ENCODE results near the gene ZBTB4.

ZBTB4 gene

GRCh38 chr17:7479213-7480088 lies at the start of gene ZBTB4:
Gene ZBTB4, minus strand, starts transcription at chr17:7479631. Its CDS starts 12,830 bp downstream, at chr17:7466801.
- DNase-seq, result peak; percentile 50

- no peak for DNase-seq
Observed at GRCh38 chr17:7528842-7529241, 49.4 kb upstream of the ZBTB4 start.

DNA sequence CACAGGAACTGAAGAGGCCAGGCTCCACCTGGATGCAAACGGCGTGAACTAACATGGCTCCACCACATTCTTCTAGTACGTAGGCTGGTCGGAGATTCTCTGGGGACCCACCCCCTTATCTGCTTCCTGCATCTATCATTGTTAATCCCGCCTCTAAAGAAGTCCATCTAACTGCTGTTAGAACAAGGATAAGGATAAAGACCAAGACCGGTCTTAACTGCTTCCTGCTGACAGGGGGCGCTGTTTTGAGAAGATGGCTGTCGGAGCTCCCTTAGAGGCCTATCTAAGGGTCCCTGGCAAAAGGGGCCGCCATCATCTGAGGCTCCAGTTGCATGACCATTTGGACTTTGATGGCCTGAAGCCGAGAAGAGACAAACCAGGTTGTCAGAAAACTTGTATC lies 43.6 kb upstream of the ZBTB4 start:
- peak; percentile 23 for DNase-seq

DNA sequence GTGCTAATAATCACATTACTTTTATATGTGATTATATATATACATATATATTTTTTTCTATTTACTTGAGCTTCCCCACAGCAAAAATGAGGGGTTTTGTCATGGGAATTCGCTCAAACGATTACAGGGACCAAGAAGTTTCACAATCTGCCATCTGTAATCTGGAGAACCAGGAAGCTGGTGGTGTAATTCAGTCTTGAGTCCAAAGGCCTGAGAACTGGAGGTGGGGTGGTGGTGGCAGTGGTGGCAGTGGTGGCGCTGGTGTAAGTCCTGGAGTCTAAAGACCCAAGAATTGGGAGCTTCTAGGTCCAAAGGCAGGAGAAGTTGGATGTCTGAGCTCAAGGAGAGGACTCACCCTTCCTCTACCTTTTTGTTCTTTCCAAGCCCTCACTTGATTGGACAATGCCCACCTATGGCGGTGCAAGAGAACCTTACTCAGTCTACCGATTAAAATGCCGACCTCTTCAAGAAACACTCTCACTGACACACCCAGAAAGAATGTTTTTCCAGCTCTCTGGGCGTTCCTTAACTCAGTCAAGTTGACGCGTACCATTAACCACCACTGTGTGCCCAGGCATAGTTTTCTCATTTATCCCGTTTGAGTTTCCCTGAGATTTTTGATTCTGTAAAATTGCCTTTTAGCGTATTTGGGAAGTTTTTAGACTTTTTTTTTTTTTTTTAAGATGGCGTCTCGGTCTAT lies 36.6 kb upstream of the ZBTB4 start:
- no peak for DNase-seq

GRCh38 chr17:7513850-7514419 lies 34.5 kb upstream of the ZBTB4 start:
- DNase-seq, result no peak

- DNase-seq, result no peak
Observed at GRCh38 chr17:7512824-7513540, 33.6 kb upstream of the ZBTB4 start.

- no peak for DNase-seq
Observed at GRCh38 chr17:7512105-7512504, 32.7 kb upstream of the ZBTB4 start.

- no peak for DNase-seq
Observed at GRCh38 chr17:7511108-7511507, 31.7 kb upstream of the ZBTB4 start.

DNA sequence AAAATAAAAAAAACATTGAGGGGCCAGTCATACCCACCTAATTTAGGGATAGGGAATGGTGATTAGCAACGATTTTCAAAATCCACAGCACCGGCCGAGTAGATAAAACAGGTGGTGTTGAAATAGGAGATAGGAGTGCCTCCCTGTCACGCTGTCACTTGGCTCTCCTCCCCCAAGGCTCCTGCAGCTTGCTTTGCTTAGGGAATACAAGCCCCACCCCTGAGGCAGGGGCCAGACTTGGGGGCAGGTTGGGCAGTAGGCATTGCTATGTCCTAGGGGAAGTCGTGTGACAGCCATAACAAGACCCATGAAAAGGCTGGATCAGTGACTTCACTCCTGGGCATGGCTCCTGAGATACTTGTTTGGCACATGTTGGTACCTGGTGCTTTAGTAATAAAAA lies 30.5 kb upstream of the ZBTB4 start:
- DNase-seq, result no peak

GRCh38 chr17:7508846-7509245 lies 29.4 kb upstream of the ZBTB4 start:
- DNase-seq, result no peak

DNA sequence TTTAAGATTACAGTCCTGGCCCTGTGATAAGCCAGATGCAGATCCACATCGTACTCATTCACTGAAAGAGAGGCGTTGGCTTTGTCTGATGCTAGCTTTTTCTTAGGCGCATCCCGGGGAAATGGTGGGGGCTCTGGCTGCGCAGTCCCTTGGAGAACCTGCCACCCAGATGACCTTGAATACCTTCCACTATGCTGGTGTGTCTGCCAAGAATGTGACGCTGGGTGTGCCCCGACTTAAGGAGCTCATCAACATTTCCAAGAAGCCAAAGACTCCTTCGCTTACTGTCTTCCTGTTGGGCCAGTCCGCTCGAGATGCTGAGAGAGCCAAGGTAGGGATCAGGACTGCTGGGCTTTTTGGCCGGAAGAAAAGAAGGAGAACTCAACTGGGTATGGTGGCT lies 28.7 kb upstream of the ZBTB4 start:
- DNase-seq, result no peak

DNA sequence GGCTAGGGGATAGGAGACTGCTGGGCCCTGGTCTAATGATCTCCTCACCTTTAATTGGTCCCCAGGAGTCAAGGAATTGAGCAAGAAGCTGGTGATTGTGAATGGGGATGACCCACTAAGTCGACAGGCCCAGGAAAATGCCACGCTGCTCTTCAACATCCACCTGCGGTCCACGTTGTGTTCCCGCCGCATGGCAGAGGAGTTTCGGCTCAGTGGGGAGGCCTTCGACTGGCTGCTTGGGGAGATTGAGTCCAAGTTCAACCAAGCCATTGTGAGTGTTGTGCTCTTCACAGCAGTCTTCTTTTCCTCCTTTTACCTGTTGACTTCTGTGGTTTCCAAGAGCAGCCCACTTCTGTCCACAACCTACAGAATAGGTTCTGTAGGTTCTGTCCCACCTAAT lies 24.1 kb upstream of the ZBTB4 start:
- DNase-seq, result no peak

DNA sequence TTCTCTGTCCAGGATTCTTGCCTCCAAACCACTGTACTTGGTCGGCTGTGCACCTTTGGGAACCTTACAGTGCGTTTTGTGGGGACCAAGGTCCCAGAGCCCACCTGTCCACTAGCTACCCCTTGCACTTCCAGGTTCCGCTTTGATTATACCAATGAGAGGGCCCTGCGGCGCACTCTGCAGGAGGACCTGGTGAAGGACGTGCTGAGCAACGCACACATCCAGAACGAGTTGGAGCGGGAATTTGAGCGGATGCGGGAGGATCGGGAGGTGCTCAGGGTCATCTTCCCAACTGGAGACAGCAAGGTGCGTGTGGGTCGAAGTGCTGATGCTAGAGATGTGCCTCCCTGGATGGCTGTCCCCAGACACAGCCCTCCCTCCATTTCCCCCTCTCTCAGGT lies 23.6 kb upstream of the ZBTB4 start:
- no peak for DNase-seq

DNA sequence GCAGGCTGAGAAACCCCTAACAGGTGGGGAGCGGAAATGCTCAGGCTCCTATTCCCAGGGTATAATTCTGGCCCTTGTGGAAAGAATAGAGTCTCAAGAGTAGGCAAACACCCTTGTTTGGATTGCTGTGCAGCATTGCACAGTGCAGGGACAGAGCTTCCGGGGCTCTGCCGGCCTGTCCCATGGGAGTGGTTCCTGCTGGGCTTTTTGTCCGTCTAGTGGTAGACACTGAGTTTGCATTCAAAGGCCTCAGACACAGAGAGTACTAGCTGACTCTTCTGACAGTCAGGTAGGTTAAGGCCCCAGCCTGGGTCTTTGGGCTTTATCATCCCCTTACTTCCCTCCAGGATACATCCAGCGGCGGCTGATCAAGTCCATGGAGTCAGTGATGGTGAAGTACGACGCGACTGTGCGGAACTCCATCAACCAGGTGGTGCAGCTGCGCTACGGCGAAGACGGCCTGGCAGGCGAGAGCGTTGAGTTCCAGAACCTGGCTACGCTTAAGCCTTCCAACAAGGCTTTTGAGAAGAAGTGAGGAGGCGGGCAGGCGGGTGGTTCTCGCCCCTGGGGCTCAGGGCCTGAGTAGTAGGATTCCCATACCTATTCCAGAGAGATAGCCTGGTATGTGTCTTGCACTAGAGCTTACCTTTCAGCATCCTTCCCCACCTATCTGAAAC lies 22.9 kb upstream of the ZBTB4 start:
- no peak for DNase-seq

- no peak for DNase-seq
Observed at GRCh38 chr17:7501729-7502128, 22.3 kb upstream of the ZBTB4 start.

- no peak for DNase-seq
Observed at GRCh38 chr17:7499161-7499560, 19.7 kb upstream of the ZBTB4 start.

DNA sequence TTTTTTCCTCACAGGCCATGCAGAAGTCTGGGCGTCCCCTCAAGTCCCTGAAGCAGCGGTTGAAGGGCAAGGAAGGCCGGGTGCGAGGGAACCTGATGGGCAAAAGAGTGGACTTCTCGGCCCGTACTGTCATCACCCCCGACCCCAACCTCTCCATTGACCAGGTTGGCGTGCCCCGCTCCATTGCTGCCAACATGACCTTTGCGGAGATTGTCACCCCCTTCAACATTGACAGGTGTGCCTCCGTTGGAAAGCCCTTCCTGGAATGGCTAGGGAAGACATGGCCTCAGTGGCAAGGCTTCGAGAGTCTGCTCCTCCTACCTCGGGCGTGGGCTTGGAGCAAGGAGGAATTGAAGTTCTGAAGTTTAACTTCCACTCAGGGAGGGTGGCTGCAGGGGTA lies 18.2 kb upstream of the ZBTB4 start:
- DNase-seq, result no peak

DNA sequence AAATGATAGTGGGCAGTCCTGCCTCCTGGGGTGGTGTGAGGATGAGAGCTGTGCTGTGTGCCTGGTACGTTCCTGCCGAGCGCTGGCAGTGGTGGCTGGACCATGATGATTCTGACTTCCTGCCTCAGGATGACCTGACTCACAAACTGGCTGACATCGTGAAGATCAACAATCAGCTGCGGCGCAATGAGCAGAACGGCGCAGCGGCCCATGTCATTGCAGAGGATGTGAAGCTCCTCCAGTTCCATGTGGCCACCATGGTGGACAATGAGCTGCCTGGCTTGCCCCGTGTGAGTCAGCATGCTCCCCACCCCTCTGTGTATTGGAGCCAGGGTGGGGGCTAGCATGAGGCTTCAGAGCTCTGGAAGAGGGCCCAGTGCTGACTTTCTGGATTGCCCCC lies 17.8 kb upstream of the ZBTB4 start:
- DNase-seq, result no peak

DNA sequence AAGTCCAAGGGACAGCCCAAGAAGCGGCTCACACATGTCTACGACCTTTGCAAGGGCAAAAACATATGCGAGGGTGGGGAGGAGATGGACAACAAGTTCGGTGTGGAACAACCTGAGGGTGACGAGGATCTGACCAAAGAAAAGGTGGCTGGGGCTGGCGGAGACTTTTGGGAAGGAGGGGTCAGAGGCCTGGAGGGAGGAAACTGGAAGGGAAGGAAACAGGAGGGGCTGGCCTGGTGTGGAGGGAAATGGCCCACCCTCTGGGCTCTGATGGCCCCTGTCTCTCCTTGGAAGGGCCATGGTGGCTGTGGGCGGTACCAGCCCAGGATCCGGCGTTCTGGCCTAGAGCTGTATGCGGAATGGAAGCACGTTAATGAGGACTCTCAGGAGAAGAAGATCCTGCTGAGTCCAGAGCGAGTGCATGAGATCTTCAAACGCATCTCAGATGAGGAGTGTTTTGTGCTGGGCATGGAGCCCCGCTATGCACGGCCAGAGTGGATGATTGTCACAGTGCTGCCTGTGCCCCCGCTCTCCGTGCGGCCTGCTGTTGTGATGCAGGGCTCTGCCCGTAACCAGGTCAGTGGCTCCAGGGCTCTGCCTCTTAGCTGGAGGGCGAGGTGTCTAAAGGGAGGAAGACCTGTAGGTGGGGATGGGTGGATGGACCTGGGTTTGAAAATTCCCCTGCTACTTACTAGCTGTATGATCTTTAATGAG lies 17.2 kb upstream of the ZBTB4 start:
- DNase-seq, result no peak

GRCh38 chr17:7495906-7496434 lies 16.5 kb upstream of the ZBTB4 start:
- no peak for DNase-seq

DNA sequence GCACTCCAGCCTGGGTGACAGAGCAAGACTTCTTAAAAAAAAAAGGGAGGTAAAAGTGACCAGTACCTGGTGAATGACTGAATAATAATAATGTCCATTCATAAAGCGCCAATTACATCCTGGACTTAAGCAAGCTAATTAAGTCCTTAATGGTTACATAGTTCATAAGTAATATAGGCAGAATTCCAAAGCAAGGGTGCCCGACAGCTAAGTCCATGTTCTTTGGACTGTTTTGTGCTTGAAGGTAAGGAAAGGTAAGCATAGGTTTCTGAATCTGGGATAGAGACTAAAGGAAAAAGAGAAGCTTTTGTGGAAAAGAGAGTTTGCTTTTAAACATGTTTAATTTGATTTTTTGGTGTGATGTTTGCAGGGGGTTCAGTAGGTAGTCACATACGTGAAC lies 14.5 kb upstream of the ZBTB4 start:
- DNase-seq, result no peak

- DNase-seq, result no peak
Observed at GRCh38 chr17:7491583-7491982, 12.2 kb upstream of the ZBTB4 start.
